SK-N-MC (cell line): ENCODE results near the gene CLN5.
A peak's percentile ranks its signal among the peaks of the same experiment; 100 is the strongest.

Source experiments
- DNase-seq: peaks from one replicate; pipeline ENCODE4 v3.0.0-alpha.2; 2011; ENCODE audit warnings: low read depth, low spot score
- H3K27ac ChIP-seq: fragments of 200-600 bp; sonication (generic); 2 replicates; pipeline ENCODE4 v1.5.1; 2016; ENCODE audit warnings: mixed run types
- H3K36me3 ChIP-seq: fragments of 200-600 bp; sonication (generic); 2 replicates; pipeline ENCODE4 v1.6.1; 2017; ENCODE audit warnings: antibody characterized with exemption, low read length, mixed read lengths; ENCODE audit not compliant: insufficient read depth
- H3K4me3 ChIP-seq: fragments of 200-600 bp; sonication (generic); 2 replicates; pipeline ENCODE4 v1.5.1; 2016
- H3K9ac ChIP-seq: fragments of 200-600 bp; sonication (generic); 2 replicates; pipeline ENCODE4 v1.8.0; 2017; ENCODE audit warnings: mixed run types, mixed read lengths; ENCODE audit not compliant: insufficient read length
- H3K9me3 ChIP-seq: fragments of 200-600 bp; sonication (generic); 2 replicates; pipeline ENCODE4 v1.6.1; 2017; ENCODE audit warnings: low read depth, mild to moderate bottlenecking, antibody characterized with exemption, low read length, moderate library complexity, mixed read lengths
- EZH2 ChIP-seq: fragments of 200-600 bp; sonication (generic); IDR thresholded peaks from one replicate; pipeline ENCODE4 v1.6.1; 2017; ENCODE audit warnings: antibody characterized with exemption
- FOXP2 ChIP-seq: optimal IDR thresholded peaks from 2 replicates; pipeline ENCODE3; 2011; ENCODE audit warnings: mild to moderate bottlenecking, moderate library complexity; ENCODE audit not compliant: insufficient read depth; ENCODE audit errors: extremely low read length, control extremely low read depth
- POLR2AphosphoS5 ChIP-seq: IDR thresholded peaks from 2 replicates; pipeline ENCODE4 v1.6.1; 2012; ENCODE audit warnings: mild to moderate bottlenecking, low read depth, low read length, borderline replicate concordance

Gene CLN5

GRCh38 chr13:76983676-76984075, 8.2 kb upstream of the CLN5 start:
- H3K9me3 ChIP-seq = no peaks in the 10 kb centered on the region
- DNase-seq = no peak
- H3K4me3 ChIP-seq = no peak overlapping the region
- no peak overlapping the region for H3K9ac ChIP-seq
- H3K27ac ChIP-seq = no peak overlapping the region
- TF ChIP-seq EZH2 (no peak), POLR2AphosphoS5 (no peak), FOXP2 (no peak)
- H3K36me3 ChIP-seq = no peaks in the 10 kb centered on the region

DNA sequence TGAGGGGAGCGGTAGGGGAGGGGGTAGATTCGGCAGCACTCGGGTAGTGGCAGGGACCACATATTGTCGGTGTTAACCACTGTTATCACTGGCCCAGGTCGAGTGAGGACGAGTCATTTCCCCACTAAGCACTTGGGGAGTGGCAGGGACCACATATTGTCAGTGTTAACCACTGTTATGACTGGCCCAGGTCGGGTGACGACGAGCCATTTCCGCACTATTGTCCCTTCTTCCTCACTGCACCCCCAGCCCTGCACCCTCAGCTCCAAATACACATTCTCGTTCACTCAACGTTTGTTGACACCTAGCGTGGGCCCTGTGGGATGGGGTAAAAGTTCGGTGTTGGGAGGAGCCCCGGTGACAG, 467 bp upstream of the CLN5 start:
- Histone ChIP-seq H3K9ac (peak overlapping the region; percentile 79), H3K4me3 (peak overlapping the region; percentile 98), H3K27ac (no peak overlapping the region), H3K9me3 (no peaks in the 10 kb centered on the region), H3K36me3 (peaks cover 14% of the 10 kb centered on the region)
- no peak for DNase-seq
- TF ChIP-seq EZH2 (no peak), FOXP2 (no peak), POLR2AphosphoS5 (no peak)

GRCh38 chr13:76992548-76993001, 694 bp downstream of the CLN5 start:
- H3K9me3 ChIP-seq = no peaks in the 10 kb centered on the region
- DNase-seq = no peak
- TF ChIP-seq EZH2 (no peak), FOXP2 (no peak), POLR2AphosphoS5 (no peak)
- H3K9ac ChIP-seq = peak overlapping the region; percentile 91
- H3K4me3 ChIP-seq = peak overlapping the region; percentile 98
- H3K27ac ChIP-seq = peak overlapping the region; percentile 40; the same call in 1 of the 2 replicates
- H3K36me3 ChIP-seq = peaks cover 26% of the 10 kb centered on the region

DNA sequence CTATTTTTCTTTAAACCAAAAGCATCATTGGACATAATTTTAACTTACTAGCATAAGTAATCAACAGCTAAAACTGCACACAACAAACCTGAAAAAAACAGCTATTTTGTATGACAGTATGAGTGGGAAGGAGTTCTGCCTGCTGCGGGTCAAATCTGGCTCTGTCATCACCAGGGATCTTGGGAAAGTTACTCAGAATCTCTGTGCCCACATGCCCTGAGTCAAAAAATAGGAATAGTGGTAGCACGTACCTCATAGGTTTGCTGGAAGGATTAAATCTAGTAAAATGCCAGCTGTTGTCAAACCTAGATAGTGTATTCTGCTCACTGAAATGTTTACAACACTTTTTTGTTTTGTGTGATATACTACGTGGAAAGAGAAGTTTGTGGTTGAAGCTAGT, 1.1 kb downstream of the CLN5 start:
- H3K9me3 ChIP-seq = no peaks in the 10 kb centered on the region
- H3K4me3 ChIP-seq = peak overlapping the region; percentile 98
- TF ChIP-seq EZH2 = no peak
- no peak for TF ChIP-seq POLR2AphosphoS5
- TF ChIP-seq FOXP2 = no peak
- no peak overlapping the region for H3K27ac ChIP-seq
- no peak for DNase-seq
- peak overlapping the region; percentile 91 for H3K9ac ChIP-seq
- H3K36me3 ChIP-seq = peaks cover 30% of the 10 kb centered on the region

DNA sequence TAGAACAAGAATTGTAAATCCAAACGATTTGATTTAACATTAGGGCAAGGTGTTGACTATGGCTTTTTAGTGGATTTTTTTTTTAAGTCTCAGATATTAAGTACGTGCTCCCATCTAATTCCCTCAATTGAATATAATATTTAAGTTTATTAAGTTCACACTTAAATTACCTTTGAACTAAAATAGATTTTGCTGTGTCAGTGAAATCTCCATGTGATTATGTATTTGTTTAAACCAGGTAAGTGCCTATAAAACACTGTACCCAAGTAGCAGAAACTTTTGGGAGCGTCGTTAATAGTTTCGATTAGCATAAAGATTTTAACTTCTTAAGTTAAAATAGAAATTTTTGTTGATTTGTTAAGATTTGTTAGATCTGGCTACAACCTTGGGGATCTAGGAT, 1.6 kb downstream of the CLN5 start:
- TF ChIP-seq POLR2AphosphoS5 (no peak), EZH2 (no peak), FOXP2 (no peak)
- H3K9me3 ChIP-seq = no peaks in the 10 kb centered on the region
- peaks cover 35% of the 10 kb centered on the region for H3K36me3 ChIP-seq
- H3K4me3 ChIP-seq = peak overlapping the region; percentile 98; the same call in 1 of the 2 replicates
- no peak for DNase-seq
- no peak overlapping the region for H3K27ac ChIP-seq
- H3K9ac ChIP-seq = no peak overlapping the region

DNA sequence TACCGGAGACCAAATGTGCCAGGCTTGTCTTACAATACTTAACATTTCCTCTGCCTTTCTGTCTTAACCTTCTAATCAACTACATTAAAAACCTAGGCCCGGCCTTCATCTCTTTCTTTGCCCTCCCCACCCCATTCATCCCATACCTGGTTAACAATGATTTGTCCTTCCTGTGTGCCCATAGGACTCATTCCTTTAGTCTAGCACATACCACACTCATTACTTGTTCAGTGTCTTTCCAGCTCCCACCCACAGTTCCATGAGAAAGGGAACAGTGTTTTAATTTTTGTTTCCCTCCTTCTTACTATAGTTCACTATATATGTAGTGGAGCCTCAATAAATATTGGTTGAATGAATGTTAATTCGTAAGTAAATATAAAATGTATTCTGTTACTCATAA, 2.4 kb downstream of the CLN5 start:
- no peak overlapping the region for H3K27ac ChIP-seq
- no peak for TF ChIP-seq EZH2
- no peak for TF ChIP-seq FOXP2
- no peak for TF ChIP-seq POLR2AphosphoS5
- H3K36me3 ChIP-seq = peaks cover 43% of the 10 kb centered on the region
- H3K4me3 ChIP-seq = 0 out of 2 replicates have a peak overlapping the region, but pooled peaks have one; percentile 6
- H3K9ac ChIP-seq = no peak overlapping the region
- no peaks in the 10 kb centered on the region for H3K9me3 ChIP-seq
- no peak for DNase-seq

DNA sequence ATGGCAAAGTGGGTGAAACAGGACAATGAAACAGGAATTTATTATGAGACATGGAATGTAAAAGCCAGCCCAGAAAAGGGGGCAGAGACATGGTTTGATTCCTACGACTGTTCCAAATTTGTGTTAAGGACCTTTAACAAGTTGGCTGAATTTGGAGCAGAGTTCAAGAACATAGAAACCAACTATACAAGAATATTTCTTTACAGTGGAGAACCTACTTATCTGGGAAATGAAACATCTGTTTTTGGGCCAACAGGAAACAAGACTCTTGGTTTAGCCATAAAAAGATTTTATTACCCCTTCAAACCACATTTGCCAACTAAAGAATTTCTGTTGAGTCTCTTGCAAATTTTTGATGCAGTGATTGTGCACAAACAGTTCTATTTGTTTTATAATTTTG, 8.6 kb downstream of the CLN5 start:
- Histone ChIP-seq H3K36me3 (peaks cover 64% of the 10 kb centered on the region), H3K4me3 (peak overlapping the region; percentile 75), H3K9ac (no peak overlapping the region), H3K27ac (peak overlapping the region; percentile 90), H3K9me3 (no peaks in the 10 kb centered on the region)
- TF ChIP-seq FOXP2 (no peak), EZH2 (no peak), POLR2AphosphoS5 (peak; percentile 47; the same call in 1 of the 2 replicates)
- peak; percentile 86 for DNase-seq

DNA sequence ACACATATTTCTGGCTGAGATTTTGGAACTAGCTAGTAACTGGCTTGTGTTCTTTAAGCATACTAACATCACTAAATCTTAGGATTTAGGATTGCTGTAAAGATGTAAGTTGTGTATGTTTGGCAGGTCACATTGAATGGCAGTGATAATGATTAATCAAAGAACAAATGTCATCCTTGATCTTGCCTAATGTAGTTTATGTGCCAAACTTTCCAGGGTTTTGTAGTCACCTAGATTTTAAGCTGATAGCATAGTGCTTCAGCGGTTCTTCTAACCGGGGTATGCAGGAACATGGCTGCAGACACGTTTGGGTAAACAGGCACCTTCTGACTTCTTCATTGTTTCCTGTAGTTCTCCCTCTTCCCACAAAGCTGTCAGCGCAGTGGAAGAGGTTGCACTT, 9.7 kb downstream of the CLN5 start:
- Histone ChIP-seq H3K9ac (peak overlapping the region; percentile 51), H3K9me3 (no peaks in the 10 kb centered on the region), H3K36me3 (peaks cover 55% of the 10 kb centered on the region), H3K4me3 (peak overlapping the region; percentile 75), H3K27ac (peak overlapping the region; percentile 90)
- no peak for DNase-seq
- TF ChIP-seq POLR2AphosphoS5 (no peak), FOXP2 (no peak), EZH2 (no peak)

DNA sequence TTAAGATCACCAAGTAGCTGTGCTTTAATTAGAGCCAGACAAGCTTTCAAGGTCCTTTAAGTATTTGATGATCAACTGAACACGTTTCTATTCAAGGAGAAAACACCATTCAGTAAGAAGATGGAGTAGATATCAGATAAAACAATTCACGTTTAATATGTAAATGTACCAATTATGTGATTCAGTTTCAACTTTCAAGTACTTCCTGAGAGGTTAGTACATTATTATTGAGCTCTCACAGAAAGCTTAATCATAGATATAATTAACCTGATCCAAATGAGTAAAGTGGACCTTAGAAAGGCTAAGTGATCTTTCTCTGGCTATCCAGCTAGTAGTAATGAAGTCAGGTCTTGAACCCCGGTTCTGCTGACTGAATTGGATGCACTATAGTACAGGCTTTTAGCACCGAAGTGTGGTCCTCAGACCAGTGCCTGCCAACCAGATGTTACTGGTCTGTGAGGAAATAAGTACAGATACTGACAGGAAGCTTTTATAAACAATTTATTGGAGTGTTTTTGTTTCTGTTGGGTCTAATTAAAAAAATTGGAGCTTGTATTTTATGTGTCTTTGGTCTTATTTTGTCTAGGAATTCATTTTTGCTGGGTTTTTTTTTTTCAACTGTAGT, 10.2 kb downstream of the CLN5 start:
- H3K27ac ChIP-seq = peak overlapping the region; percentile 90
- peaks cover 55% of the 10 kb centered on the region for H3K36me3 ChIP-seq
- no peaks in the 10 kb centered on the region for H3K9me3 ChIP-seq
- no peak for TF ChIP-seq EZH2
- no peak for TF ChIP-seq FOXP2
- TF ChIP-seq POLR2AphosphoS5 = no peak
- DNase-seq = no peak
- H3K4me3 ChIP-seq = peak overlapping the region; percentile 75
- H3K9ac ChIP-seq = no peak overlapping the region
